Ovary (tissue), 3 donors: Measurements from ENCODE around the gene PYCR2.

Experiments used
- EP300 ChIP-seq: sonication (generic); formaldehyde crosslinking; IDR thresholded peaks from one replicate; pipeline ENCODE4 v1.6.1; 2017; ENCODE audit warnings: antibody characterized with exemption
- POLR2A ChIP-seq: fragments of 450-650 bp; IDR thresholded peaks from one replicate; pipeline ENCODE4 v1.6.1; 2017; ENCODE audit warnings: antibody characterized with exemption, mild to moderate bottlenecking, moderate library complexity
- TF ChIP-seq, protein P1 (sequence below), 3 donors: fragments of 450-650 bp in 2 of 3; fragments of 200-600 bp in 1 of 3; IDR thresholded peaks; one replicate each; pipeline versions ENCODE4 v1.5.1 to v1.8.0; 2016 to 2022; ENCODE audit warnings: antibody characterized with exemption in 3 of 3, mild to moderate bottlenecking in 1 of 3
- donor health status: DM: no; HTN: no; CAD: no.

GRCh38 chr1:225903623-225904022, 20.4 kb downstream of the PYCR2 start:
- TF ChIP-seq POLR2A, result no peak
- TF ChIP-seq, protein P1, sequence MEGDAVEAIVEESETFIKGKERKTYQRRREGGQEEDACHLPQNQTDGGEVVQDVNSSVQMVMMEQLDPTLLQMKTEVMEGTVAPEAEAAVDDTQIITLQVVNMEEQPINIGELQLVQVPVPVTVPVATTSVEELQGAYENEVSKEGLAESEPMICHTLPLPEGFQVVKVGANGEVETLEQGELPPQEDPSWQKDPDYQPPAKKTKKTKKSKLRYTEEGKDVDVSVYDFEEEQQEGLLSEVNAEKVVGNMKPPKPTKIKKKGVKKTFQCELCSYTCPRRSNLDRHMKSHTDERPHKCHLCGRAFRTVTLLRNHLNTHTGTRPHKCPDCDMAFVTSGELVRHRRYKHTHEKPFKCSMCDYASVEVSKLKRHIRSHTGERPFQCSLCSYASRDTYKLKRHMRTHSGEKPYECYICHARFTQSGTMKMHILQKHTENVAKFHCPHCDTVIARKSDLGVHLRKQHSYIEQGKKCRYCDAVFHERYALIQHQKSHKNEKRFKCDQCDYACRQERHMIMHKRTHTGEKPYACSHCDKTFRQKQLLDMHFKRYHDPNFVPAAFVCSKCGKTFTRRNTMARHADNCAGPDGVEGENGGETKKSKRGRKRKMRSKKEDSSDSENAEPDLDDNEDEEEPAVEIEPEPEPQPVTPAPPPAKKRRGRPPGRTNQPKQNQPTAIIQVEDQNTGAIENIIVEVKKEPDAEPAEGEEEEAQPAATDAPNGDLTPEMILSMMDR (IDR thresholded peaks at IDR 0.05), result no peak
- TF ChIP-seq EP300, result no peak
